SK-N-SH treated with all-trans-retinoic acid at 6 μM for 48 hours (cell line): ENCODE data around the gene ATP11C.
"Not testable (repeated sequence)": the region's sequence is repeated elsewhere in the genome, so short reads cannot be mapped to it uniquely, and the experiment has no call there.

Source experiments
- ATAC-seq: fragments of 200-7000 bp; cut with Tn5 transposase; 3 replicates; pipeline ENCODE4 v1.9.1; 2020; ENCODE audit warnings: mild to moderate bottlenecking, moderate library complexity
- ARNTL ChIP-seq: fragments of 450-650 bp; formaldehyde crosslinking; IDR thresholded peaks from 2 replicates; pipeline ENCODE4 v1.5.0; 2020; ENCODE audit warnings: low read depth, mild to moderate bottlenecking, moderate library complexity, borderline replicate concordance
- BACH2 ChIP-seq: fragments of 250-450 bp; sonication (Bioruptor Pico); IDR thresholded peaks from 2 replicates; pipeline ENCODE4 v1.9.0; 2021; ENCODE audit warnings: mild to moderate bottlenecking, borderline replicate concordance
- CSDC2 ChIP-seq: fragments of 250-450 bp; sonication (Bioruptor Pico); IDR thresholded peaks from 2 replicates; pipeline ENCODE4 v1.5.0; 2020; ENCODE audit warnings: mild to moderate bottlenecking, moderate library complexity
- ESRRG ChIP-seq: fragments of 250-450 bp; sonication (Bioruptor Pico); IDR thresholded peaks from 2 replicates; pipeline ENCODE4 v1.6.1; 2021; ENCODE audit warnings: mild to moderate bottlenecking
- ISL1 ChIP-seq: fragments of 250-450 bp; sonication (Bioruptor Pico); IDR thresholded peaks from 2 replicates; pipeline ENCODE4 v2.1.2; 2022; ENCODE audit warnings: mild to moderate bottlenecking, moderate library complexity
- OSR1 ChIP-seq: fragments of 250-450 bp; sonication (Bioruptor Pico); IDR thresholded peaks from 2 replicates; pipeline ENCODE4 v1.8.0; 2022; ENCODE audit warnings: moderate library complexity, mild to moderate bottlenecking, inconsistent platforms
- PPARA ChIP-seq: fragments of 250-450 bp; sonication (Bioruptor Pico); IDR thresholded peaks from 2 replicates; pipeline ENCODE4 v1.5.0; 2020; ENCODE audit warnings: mild to moderate bottlenecking, borderline replicate concordance
- TCF4 ChIP-seq: fragments of 250-450 bp; sonication (Bioruptor Pico); IDR thresholded peaks from 2 replicates; pipeline ENCODE4 v1.8.0; 2021; ENCODE audit warnings: mild to moderate bottlenecking, moderate library complexity, borderline replicate concordance
- TOX ChIP-seq: fragments of 250-450 bp; sonication (Bioruptor Pico); IDR thresholded peaks from 2 replicates; pipeline ENCODE4 v1.8.0; 2021; ENCODE audit warnings: mild to moderate bottlenecking, moderate library complexity, borderline replicate concordance
- TSHZ2 ChIP-seq: fragments of 250-450 bp; sonication (Bioruptor Pico); IDR thresholded peaks from 2 replicates; pipeline ENCODE4 v1.5.0; 2020; ENCODE audit warnings: mild to moderate bottlenecking, moderate library complexity
- ZFP30 ChIP-seq: fragments of 450-650 bp; formaldehyde crosslinking; IDR thresholded peaks from 2 replicates; pipeline ENCODE4 v1.5.0; 2022; ENCODE audit warnings: mild to moderate bottlenecking, moderate library complexity
- ZNF565 ChIP-seq: fragments of 450-650 bp; formaldehyde crosslinking; conservative IDR thresholded peaks from 2 replicates; pipeline ENCODE4 v1.5.0; 2020; ENCODE audit warnings: low read depth, mild to moderate bottlenecking, moderate library complexity
- ZNF8 ChIP-seq: fragments of 450-650 bp; formaldehyde crosslinking; IDR thresholded peaks from 2 replicates; pipeline ENCODE4 v1.5.0; 2020; ENCODE audit warnings: mild to moderate bottlenecking, moderate library complexity
- TF ChIP-seq, protein P1 (sequence below): fragments of 250-450 bp; sonication (Bioruptor Pico); IDR thresholded peaks from 2 replicates; pipeline ENCODE4 v1.8.0; 2020; ENCODE audit warnings: mild to moderate bottlenecking, moderate library complexity, borderline replicate concordance
- TF ChIP-seq, protein P2 (sequence below): fragments of 250-450 bp; sonication (Bioruptor Pico); IDR thresholded peaks from 2 replicates; pipeline ENCODE4 v1.8.0; 2021; ENCODE audit warnings: low read depth, mild to moderate bottlenecking, moderate library complexity, borderline replicate concordance
- TF ChIP-seq, protein P3 (sequence below): fragments of 250-450 bp; sonication (Bioruptor Pico); IDR thresholded peaks from 2 replicates; pipeline ENCODE4 v1.5.1; 2021; ENCODE audit warnings: mild to moderate bottlenecking, moderate library complexity

The ATP11C gene

DNA sequence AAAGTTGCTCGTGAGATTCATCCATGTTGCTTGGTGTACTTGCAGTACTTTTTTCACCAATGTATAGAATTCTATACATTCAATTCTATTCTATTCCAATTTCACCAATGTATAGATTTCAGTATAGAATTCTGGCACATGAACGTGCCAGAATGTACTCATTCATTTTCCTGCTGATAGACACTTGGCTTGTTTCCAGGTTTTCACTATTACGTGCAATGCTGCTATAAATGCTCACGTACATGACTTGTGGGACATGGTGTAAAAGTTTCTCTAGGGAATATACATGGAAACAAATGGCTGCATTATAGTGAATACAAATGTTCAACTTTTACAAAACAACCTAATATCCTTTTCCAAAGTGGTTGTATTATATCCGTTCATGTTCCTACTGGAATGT, 39.3 kb upstream of the ATP11C start (continued):
- TF ChIP-seq TOX (CRISPR knock-in tag), result no peak
- no peak for TF ChIP-seq TSHZ2 (CRISPR knock-in tag)
- TF ChIP-seq BACH2 (CRISPR knock-in tag), result no peak
- TF ChIP-seq, all 23 proteins: peak for 0

DNA sequence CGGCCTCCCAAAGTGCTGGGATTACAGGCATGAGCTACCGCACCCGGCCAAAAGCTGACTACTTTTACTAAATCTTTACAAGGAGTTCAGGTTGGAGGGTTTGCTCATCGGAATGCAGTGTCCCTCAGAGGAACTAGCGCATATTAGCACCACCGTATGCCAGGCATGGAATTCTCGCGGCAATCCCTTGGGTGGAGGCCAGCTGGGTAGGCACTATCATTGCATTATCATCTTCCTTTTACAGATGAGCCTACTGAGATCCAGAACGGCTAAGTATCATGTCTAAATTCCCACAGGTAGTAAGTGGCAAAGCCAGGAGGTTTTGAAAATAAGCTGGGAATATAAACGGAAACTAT, 38.5 kb upstream of the ATP11C start:
- no peak for TF ChIP-seq TSHZ2 (CRISPR knock-in tag)
- TF ChIP-seq PPARA (CRISPR knock-in tag), result no peak
- TF ChIP-seq ZNF565, result no peak
- no peak for TF ChIP-seq ZNF8 (CRISPR knock-in tag)
- no peak for TF ChIP-seq TCF4
- no peak for ATAC-seq

- TF ChIP-seq OSR1, result no peak
- no peak for TF ChIP-seq ARNTL
- no peak for TF ChIP-seq ZNF8 (CRISPR knock-in tag)
- no peak for TF ChIP-seq ZFP30
- TF ChIP-seq, protein P1, sequence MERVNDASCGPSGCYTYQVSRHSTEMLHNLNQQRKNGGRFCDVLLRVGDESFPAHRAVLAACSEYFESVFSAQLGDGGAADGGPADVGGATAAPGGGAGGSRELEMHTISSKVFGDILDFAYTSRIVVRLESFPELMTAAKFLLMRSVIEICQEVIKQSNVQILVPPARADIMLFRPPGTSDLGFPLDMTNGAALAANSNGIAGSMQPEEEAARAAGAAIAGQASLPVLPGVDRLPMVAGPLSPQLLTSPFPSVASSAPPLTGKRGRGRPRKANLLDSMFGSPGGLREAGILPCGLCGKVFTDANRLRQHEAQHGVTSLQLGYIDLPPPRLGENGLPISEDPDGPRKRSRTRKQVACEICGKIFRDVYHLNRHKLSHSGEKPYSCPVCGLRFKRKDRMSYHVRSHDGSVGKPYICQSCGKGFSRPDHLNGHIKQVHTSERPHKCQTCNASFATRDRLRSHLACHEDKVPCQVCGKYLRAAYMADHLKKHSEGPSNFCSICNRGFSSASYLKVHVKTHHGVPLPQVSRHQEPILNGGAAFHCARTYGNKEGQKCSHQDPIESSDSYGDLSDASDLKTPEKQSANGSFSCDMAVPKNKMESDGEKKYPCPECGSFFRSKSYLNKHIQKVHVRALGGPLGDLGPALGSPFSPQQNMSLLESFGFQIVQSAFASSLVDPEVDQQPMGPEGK, result no peak
- TF ChIP-seq CSDC2 (CRISPR knock-in tag), result no peak
- TF ChIP-seq, protein P2, sequence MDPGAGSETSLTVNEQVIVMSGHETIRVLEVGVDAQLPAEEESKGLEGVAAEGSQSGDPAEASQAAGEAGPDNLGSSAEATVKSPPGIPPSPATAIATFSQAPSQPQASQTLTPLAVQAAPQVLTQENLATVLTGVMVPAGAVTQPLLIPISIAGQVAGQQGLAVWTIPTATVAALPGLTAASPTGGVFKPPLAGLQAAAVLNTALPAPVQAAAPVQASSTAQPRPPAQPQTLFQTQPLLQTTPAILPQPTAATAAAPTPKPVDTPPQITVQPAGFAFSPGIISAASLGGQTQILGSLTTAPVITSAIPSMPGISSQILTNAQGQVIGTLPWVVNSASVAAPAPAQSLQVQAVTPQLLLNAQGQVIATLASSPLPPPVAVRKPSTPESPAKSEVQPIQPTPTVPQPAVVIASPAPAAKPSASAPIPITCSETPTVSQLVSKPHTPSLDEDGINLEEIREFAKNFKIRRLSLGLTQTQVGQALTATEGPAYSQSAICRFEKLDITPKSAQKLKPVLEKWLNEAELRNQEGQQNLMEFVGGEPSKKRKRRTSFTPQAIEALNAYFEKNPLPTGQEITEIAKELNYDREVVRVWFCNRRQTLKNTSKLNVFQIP (CRISPR knock-in tag), result no peak
- TF ChIP-seq ZNF565, result no peak
- no peak for ATAC-seq
These were observed 36.4 kb upstream of the ATP11C start for GRCh38 chrX:139969286-139969685.

DNA sequence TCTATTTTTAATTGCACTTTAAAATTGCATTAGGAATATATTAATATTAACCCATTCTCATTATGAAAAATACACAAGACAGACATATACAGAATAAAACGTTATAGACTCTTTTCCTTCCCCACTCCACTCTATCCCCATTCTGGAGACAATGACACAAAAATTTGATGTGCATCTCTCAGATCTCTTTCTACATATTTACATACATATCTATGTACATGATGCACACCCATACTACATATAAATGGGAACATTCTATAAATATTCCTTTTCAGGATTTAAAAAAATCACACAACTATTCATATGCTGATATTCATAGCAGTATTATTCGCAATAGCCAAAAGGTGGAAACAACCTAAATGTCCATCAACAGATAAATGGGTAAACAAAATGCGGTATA, 34.9 kb upstream of the ATP11C start:
- ATAC-seq, result no peak
- TF ChIP-seq ISL1 (no peak), ZNF565 (no peak)

- TF ChIP-seq BACH2 (CRISPR knock-in tag), result no peak
- TF ChIP-seq ZNF8 (CRISPR knock-in tag), result no peak
- TF ChIP-seq, protein P3, sequence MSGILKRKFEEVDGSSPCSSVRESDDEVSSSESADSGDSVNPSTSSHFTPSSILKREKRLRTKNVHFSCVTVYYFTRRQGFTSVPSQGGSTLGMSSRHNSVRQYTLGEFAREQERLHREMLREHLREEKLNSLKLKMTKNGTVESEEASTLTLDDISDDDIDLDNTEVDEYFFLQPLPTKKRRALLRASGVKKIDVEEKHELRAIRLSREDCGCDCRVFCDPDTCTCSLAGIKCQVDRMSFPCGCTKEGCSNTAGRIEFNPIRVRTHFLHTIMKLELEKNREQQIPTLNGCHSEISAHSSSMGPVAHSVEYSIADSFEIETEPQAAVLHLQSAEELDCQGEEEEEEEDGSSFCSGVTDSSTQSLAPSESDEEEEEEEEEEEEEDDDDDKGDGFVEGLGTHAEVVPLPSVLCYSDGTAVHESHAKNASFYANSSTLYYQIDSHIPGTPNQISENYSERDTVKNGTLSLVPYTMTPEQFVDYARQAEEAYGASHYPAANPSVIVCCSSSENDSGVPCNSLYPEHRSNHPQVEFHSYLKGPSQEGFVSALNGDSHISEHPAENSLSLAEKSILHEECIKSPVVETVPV (CRISPR knock-in tag), result no peak
- TF ChIP-seq ESRRG (CRISPR knock-in tag), result no peak
- no peak for ATAC-seq
These were observed 34.4 kb upstream of the ATP11C start for GRCh38 chrX:139967300-139967699.

- not testable (repeated sequence) for ATAC-seq
These were observed 33.3 kb upstream of the ATP11C start for GRCh38 chrX:139966159-139966558.
